ENCODE results near the gene CELF4. TPM values are rescaled to one million over a fixed set of nuclear protein-coding genes. Genes with fewer than 3 reads are reported as not detected.
A peak's percentile ranks its signal among the peaks of the same experiment; 100 is the strongest.

Gene CELF4
- total RNA-seq, 6 donors from 2014 or later, result 0.15 to 1.4 (median 0.81) TPM; not detected in 1

DNA sequence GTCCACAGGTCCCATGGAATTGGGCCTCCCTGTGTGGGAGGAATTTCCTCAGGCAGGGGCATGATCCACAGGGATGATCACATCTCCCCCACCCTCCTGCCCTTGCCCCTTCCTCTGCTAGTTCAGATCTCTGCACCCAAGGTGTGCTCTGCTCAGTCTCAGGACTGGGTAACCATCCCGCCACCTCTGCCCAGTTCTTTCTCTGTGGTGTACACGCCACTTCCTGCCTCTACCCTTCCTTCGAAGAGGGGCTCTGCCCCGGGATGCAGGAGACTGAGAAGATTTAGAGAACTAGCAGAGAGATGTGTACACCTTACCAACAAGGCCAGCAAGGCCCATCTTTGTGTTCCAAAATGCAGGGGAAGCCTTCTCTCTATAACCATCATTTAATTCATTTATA, 160.4 kb downstream of the CELF4 start:
- Histone ChIP-seq H3K27ac (no peak overlapping the region), H3K36me3 (no peaks in the 10 kb centered on the region), H3K9me3 (no peaks in the 10 kb centered on the region), H3K4me3 (no peak overlapping the region), H3K27me3 (no peaks in the 10 kb centered on the region), H3K4me1 (no peaks in the 10 kb centered on the region)
- no peak for TF ChIP-seq POLR2AphosphoS5 (IDR thresholded peaks at IDR 0.05)
- TF ChIP-seq POLR2A (IDR thresholded peaks at IDR 0.05), result no peak
- TF ChIP-seq, protein P1, sequence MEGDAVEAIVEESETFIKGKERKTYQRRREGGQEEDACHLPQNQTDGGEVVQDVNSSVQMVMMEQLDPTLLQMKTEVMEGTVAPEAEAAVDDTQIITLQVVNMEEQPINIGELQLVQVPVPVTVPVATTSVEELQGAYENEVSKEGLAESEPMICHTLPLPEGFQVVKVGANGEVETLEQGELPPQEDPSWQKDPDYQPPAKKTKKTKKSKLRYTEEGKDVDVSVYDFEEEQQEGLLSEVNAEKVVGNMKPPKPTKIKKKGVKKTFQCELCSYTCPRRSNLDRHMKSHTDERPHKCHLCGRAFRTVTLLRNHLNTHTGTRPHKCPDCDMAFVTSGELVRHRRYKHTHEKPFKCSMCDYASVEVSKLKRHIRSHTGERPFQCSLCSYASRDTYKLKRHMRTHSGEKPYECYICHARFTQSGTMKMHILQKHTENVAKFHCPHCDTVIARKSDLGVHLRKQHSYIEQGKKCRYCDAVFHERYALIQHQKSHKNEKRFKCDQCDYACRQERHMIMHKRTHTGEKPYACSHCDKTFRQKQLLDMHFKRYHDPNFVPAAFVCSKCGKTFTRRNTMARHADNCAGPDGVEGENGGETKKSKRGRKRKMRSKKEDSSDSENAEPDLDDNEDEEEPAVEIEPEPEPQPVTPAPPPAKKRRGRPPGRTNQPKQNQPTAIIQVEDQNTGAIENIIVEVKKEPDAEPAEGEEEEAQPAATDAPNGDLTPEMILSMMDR (IDR thresholded peaks at IDR 0.05), result no peak
- TF ChIP-seq EP300 (IDR thresholded peaks at IDR 0.05), result no peak
- WGBS, 2 donors, result 61 to 80% methylated on average over 4 of the region's 4 CpGs
- ATAC-seq (ENCODE audit: low FRiP score in 2 of 2), result no peak
- no peak for DNase-seq

- Histone ChIP-seq H3K27me3 (no peaks in the 10 kb centered on the region), H3K4me1 (no peaks in the 10 kb centered on the region), H3K4me3 (no peak overlapping the region), H3K36me3 (no peaks in the 10 kb centered on the region), H3K9me3 (no peaks in the 10 kb centered on the region), H3K27ac (no peak overlapping the region)
- TF ChIP-seq, protein P1 (IDR thresholded peaks at IDR 0.05), result no peak
- no peak for TF ChIP-seq POLR2AphosphoS5 (IDR thresholded peaks at IDR 0.05)
- no peak for TF ChIP-seq EP300 (IDR thresholded peaks at IDR 0.05)
- no peak for TF ChIP-seq POLR2A (IDR thresholded peaks at IDR 0.05)
- ATAC-seq (ENCODE audit: low FRiP score in 2 of 2) (peak; percentile 4 to 22), DNase-seq (no peak)
- WGBS, 2 donors, result 84 to 97% methylated on average over 3 of the region's 3 CpGs
These were observed 161.8 kb downstream of the CELF4 start for GRCh38 chr18:37403788-37404187.

DNA sequence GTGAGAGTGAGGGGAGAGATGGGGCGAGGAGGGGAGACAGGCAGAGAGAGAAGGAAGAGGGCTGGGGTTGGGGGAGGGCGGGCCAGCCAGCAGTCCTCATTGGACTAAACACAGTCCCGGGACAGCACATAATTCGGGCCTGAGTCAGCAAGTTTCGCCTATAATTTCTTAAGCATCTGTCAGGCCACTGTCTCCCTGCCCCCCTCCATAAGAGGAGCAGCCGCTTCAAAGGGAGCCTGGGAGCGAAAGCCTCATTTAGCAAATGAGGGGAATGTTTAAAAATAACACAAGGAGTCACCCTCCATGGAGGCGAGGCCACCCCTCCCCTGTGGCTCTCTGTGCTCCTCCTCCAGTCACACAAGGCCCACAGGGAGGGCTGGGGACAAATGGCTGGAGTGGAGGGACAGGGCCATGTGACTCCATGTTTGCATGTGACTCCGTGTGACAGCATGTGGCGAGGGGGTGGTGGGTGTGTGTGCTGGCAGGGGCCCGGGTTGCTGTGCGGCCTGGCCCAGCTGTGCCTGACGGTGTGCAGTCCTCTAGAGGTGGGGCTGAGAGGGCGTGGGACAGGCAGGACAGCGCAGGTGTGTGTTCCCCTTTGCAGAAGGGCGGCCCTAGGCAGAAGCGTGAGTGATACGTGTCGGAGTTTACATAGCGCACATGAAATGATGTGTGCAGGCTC, 162.4 kb downstream of the CELF4 start:
- 71 to 78% methylated on average over 16 to 20 of the region's 20 CpGs for WGBS, 2 donors
- no peaks in the 10 kb centered on the region for H3K27me3 ChIP-seq
- no peaks in the 10 kb centered on the region for H3K9me3 ChIP-seq
- H3K27ac ChIP-seq, result peak overlapping the region in 1 of 4 donors; percentile 21
- H3K4me3 ChIP-seq, result no peak overlapping the region
- DNase-seq (peak in 1 of 2 donors; percentile 56), ATAC-seq (ENCODE audit: low FRiP score in 2 of 2) (peak; percentile 5 to 6)
- H3K4me1 ChIP-seq, result no peaks in the 10 kb centered on the region
- TF ChIP-seq POLR2AphosphoS5 (IDR thresholded peaks at IDR 0.05) (no peak), EP300 (IDR thresholded peaks at IDR 0.05) (no peak), POLR2A (IDR thresholded peaks at IDR 0.05) (no peak)
- TF ChIP-seq, protein P1 (IDR thresholded peaks at IDR 0.05), result no peak
- H3K36me3 ChIP-seq, result no peaks in the 10 kb centered on the region

DNA sequence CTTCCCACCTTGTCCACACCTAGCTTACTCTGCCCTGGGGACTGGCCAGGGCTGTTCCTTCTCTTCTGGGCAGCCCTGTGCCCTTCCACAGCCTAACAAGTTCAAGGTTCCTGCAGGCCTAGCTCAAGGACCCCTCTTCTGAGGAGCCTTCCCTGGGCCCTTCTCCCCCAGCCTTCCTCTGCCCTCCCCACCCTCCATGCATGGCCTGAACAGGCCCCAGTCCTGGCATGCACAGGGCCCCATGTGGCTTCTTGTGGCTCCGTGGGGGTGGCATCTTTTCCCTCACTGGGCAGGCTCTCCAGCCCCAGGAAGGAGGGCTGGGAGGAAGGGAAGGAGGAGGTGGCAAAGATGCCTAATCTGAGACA, 162.9 kb downstream of the CELF4 start:
- H3K4me1 ChIP-seq, result no peaks in the 10 kb centered on the region
- no peak overlapping the region for H3K4me3 ChIP-seq
- no peak for TF ChIP-seq POLR2AphosphoS5 (IDR thresholded peaks at IDR 0.05)
- TF ChIP-seq POLR2A (IDR thresholded peaks at IDR 0.05), result no peak
- no peak for TF ChIP-seq EP300 (IDR thresholded peaks at IDR 0.05)
- TF ChIP-seq, protein P1 (IDR thresholded peaks at IDR 0.05), result no peak
- H3K9me3 ChIP-seq, result no peaks in the 10 kb centered on the region
- H3K36me3 ChIP-seq, result no peaks in the 10 kb centered on the region
- H3K27ac ChIP-seq, result peak overlapping the region in 1 of 4 donors; percentile 21
- H3K27me3 ChIP-seq, result no peaks in the 10 kb centered on the region
- ATAC-seq (ENCODE audit: low FRiP score in 2 of 2) (no peak), DNase-seq (peak in 1 of 2 donors; percentile 30)
- WGBS, 2 donors, result 10 to 25% methylated on average over 1 of the region's 1 CpG

DNA sequence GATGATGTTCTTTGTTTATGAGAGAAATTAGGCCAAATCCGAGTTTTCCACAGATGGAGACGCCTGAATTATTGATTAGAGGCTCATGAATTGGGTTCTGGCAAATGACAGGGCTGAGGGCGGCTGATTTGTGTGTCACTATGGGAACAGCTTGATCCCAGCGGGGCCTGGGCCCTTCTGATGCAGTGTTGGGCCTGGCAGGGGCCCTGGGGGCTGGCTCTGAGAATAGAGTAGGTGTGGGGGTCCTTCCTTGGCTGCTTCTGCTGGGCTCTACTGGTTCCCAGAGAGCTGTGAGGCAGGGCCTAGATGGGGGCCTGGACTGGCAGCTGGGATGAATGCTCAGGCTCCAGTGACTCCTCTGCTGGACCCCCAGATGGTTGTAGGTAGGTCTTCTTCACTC, 164.8 kb downstream of the CELF4 start:
- Histone ChIP-seq H3K4me1 (no peaks in the 10 kb centered on the region), H3K36me3 (no peaks in the 10 kb centered on the region), H3K4me3 (no peak overlapping the region), H3K27ac (no peak overlapping the region), H3K27me3 (no peaks in the 10 kb centered on the region), H3K9me3 (no peaks in the 10 kb centered on the region)
- ATAC-seq (ENCODE audit: low FRiP score in 2 of 2) (no peak), DNase-seq (no peak)
- TF ChIP-seq POLR2A (IDR thresholded peaks at IDR 0.05) (no peak), EP300 (IDR thresholded peaks at IDR 0.05) (no peak), POLR2AphosphoS5 (IDR thresholded peaks at IDR 0.05) (no peak)
- TF ChIP-seq, protein P1 (IDR thresholded peaks at IDR 0.05), result no peak
- WGBS, 2 donors, result 86% methylated on average over 3 to 4 of the region's 4 CpGs

All from upper lobe of left lung (tissue), 6 donors.